ENCODE data around the gene ARRDC1.

Gene ARRDC1

DNA sequence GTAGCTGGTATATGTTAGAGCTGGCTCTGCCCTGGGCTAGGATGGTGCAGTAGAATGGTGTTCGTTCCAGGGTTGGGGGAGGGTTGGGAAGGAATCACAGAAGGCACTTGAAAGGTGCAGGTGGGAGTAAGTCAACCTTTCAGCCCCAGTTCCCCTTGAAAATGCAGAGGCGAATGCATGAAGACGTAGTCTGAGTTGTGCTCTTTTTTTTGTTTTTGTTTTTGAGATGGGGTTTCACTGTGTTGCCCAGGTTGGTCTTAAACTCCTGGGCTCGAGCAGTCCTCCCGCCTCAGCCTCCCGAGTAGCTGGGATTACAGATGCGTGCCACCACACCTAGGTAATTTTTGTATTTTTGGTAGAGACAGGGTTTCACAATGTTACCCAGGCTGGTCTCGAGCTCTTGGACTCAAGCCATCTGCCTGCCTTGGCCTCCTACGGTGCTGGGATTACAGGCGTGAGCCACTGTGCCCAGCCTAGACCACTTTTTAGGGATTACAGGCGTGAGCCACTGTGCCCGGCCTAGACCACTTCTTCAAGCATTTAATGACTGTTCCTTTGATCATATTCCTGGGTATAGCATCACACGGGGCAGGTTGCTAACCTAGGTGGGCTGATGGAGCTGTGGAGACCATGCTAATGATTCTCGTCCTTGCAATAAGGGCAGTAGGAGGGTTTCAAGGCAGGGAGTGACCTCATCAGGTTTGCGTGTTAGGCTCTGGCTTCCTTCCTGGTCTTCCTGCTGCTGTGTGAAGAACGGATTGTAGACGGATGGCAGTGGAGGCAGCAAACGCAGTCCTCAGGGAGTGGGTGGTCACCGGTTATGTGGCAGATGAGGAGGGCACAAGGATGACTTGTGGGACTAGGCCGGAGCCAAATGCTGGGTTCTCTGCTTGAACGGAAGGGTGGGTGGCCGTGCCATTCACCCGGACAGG lies 27.0 kb downstream of the ARRDC1 start:
- no peak for DNase-seq (ENCODE audit: insufficient read length, low spot score)

GRCh38 chr9:137634016-137634415 lies 28.5 kb downstream of the ARRDC1 start:
- DNase-seq (ENCODE audit: insufficient read length, low spot score) (no peak), FAIRE-seq (no peak)

More for the DNA sequence above, 27.0 kb downstream of the ARRDC1 start:
- FAIRE-seq: no peak

- DNase-seq (ENCODE audit: insufficient read length, low spot score) (no peak), FAIRE-seq (no peak)
These were observed 33.2 kb downstream of the ARRDC1 start for GRCh38 chr9:137638680-137639079.

- DNase-seq (ENCODE audit: insufficient read length, low spot score) (no peak), FAIRE-seq (peak; percentile 92)
These were observed 34.0 kb downstream of the ARRDC1 start for GRCh38 chr9:137639303-137640051.

DNA sequence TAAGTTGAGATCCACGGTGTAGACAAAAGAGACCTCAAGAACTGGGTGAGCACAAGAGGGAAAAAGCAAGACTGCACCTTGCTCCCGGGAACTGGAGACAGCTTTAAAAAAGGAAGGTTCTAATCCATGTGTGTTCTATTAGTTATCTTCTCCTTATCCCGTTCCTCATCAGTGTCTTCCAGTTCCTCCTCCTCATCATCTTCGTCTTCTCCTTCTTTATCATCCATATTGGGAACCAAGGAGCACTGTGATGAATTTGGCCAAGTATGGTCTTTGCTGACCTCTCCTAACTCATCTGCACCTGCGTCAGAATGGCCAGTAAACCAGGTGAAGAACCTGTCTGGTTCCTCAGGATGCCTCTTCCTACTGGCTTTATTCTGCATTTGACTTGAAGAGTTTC lies 35.4 kb downstream of the ARRDC1 start:
- DNase-seq (ENCODE audit: insufficient read length, low spot score) (no peak), FAIRE-seq (no peak)

- DNase-seq (ENCODE audit: insufficient read length, low spot score): no peak
- no peak for FAIRE-seq
These were observed 36.7 kb downstream of the ARRDC1 start for GRCh38 chr9:137642118-137642601.

DNA sequence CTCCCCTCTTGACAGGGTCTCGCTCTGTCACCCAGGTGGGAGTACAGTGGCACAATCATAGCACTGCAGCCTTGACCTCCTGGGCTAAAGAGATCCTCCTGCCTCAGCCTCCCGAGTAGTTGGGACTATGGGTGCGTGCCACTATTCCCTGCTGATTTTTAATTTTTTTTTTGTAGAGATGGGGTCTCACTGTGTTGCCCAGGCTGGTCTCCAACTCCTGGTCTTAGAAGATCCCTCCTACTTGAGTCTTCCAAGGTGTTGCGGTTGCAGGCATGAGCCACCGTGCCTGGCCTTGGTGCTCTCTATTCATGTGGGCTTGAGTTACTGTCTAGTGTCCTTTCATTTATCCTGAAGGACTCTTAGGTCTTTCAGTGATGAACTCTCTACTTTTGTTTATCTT lies 37.4 kb downstream of the ARRDC1 start:
- no peak for DNase-seq (ENCODE audit: insufficient read length, low spot score)
- FAIRE-seq: no peak

DNA sequence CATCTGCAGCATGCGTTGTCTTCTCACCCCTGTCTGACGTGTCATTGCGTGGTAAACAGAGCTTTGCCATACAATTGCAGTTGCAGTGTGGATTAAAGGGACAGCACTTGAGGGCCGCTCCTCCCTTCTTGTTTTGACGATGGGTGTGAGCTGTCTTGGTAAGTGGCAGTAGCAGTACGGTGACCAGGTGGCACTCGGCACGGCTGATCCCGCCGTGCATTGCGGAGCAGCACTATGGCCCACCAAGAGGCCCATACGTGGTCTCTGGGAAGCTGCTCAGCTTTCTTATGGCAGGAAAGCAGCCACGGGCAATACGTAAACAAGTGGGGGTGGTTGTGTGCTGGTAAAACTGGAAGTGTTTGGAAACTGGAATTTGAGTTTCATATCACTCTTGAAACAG lies 38.4 kb downstream of the ARRDC1 start:
- FAIRE-seq (no peak), DNase-seq (ENCODE audit: insufficient read length, low spot score) (no peak)

DNA sequence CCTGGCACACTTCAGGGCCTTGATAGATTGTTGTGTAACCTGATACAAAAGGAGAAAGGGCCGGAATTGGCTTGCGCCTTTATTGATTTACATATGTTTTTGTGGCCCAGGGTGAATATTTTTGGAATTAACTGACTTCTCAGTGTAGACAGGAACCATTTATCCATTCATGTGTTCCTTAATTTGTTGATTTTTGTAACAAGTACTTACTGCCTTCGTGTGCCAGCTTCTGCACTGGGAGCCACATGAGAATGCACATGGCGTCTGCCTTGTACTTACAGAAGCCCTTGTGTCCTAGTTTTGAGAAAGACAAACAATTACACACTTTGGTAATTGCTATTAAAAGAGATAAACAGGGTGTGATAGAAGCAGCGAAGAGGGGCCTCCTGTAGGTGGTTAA lies 39.7 kb downstream of the ARRDC1 start:
- FAIRE-seq (no peak), DNase-seq (ENCODE audit: insufficient read length, low spot score) (no peak)

DNA sequence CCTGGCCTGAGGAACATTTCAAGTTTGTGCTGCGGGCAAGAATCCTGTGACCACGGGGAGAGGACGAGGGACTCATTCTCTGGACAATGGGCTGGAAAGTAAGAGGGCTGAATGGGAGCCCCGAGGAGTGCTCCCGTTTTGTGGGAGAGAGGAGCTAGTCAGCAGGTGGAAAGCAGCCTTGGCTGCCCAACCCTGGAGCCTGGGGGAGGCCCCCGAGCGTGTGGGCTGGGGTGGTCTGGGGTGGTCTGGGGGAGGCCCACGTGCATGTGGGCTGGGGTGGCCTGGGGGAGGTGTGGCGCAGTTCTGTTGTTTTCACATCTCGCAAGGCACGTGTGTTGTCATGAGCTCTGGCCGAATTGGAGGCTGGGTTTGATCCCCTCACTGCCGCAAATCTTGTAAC lies 40.9 kb downstream of the ARRDC1 start:
- DNase-seq (ENCODE audit: insufficient read length, low spot score): no peak
- FAIRE-seq: no peak

DNA sequence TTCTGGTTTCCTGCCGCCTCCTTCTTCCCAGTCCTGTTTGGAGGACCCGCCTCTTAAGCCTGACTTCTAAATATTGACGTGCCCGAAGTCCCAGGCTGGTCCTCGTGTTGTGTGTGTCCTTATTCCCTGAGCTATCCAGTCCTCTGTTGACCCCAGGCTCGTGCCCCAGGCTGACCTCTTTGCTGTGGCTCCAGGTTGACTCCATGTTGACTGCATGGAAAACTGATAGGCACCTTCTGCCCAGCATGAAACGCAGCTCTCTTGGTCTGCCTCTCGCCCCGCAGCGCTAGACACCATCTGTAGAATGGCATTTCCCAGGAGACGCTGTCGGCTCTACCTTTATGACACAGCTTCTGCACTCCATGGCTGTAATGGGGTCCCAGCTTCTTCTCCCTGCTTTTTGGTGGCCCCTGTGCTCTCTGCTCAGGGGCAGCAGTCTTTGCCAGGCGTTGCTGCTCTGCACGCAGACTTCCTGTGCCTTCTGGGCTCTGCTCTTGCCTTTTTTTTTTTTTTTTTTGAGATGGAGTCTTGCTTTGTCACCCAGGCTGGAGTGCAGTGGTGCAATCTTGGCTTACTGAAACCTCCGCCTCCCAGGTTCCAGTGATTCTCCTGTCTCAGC lies 41.7 kb downstream of the ARRDC1 start:
- FAIRE-seq (no peak), DNase-seq (ENCODE audit: insufficient read length, low spot score) (no peak)

DNA sequence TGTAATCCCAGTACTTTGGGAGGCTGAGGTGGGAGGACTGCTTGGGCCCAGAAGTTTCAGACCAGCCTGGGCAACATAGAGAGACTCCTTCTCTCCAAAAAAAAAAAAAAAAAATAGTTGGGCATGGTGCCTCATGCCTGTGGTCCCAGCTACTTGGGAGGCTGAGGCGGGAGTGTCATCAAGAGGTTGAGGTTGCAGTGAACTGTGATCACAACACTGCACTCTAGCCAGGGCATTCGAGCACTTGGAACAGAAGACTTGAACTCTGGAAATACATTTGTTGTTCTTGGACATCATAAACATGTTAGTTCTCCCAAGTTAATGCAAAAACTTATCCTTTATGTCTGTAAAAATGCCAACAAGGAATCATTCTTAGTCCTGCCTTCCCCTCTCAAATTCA lies 42.9 kb downstream of the ARRDC1 start:
- no peak for FAIRE-seq
- no peak for DNase-seq (ENCODE audit: insufficient read length, low spot score)

GRCh38 chr9:137649553-137649952 lies 44.1 kb downstream of the ARRDC1 start:
- FAIRE-seq (no peak), DNase-seq (ENCODE audit: insufficient read length, low spot score) (no peak)

DNA sequence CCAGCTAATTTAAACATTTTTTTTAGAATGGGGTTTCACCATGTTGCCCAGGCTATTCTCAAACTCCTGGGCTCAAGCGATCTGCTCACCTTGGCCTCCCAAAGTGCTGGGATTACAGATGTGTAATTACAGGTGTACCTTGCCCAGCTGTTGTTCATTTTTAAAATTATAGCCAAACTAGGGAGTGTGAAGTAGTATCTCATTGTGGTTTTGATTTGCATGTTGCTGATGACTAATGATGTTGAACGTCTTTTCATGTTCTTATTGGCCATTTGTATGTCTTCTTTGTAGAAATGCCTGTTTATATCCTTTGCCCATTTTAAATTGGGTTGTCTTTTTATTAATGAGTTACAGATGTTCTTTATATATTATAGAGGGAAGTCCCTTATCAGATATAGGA lies 44.8 kb downstream of the ARRDC1 start:
- DNase-seq (ENCODE audit: insufficient read length, low spot score) (no peak), FAIRE-seq (peak; percentile 18)

DNA sequence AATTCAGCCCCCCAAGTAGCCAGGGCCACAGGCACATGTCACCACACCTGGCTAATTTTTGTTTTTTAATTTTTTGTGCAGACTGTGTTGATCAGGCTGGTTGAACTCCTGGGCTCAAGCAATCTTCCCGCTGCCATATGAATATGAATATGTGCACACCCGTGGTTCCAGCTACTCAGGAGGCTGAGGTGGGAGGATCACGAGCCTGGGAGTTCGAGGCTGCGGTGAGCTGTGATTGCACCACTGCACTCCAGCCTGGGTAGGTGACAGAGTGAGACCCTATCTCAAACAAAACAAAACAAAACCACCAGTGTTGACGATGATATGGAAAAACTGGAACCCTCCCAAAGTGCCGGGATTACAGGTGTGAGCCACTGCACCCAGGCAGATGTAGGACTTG lies 45.3 kb downstream of the ARRDC1 start:
- no peak for FAIRE-seq
- DNase-seq (ENCODE audit: insufficient read length, low spot score): no peak

DNA sequence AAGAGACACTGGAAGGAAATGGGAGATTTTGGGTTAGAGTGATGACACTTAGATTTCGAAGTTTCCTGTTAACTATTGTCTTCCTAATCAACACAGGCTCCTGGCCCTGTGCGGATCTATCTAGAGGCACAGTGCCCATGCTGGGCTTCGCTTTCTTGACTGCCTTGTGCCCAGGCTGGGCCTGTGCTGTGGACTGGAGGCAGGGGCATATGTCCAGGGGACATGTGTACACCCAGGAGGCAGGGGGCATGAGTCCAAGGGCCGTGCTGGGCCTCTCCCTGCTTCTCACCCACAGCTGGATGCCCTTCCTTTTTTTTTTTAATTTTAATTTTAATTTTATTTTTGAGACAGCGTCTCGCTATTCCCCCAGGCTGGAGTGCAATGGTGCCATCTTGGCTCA lies 50.9 kb downstream of the ARRDC1 start:
- DNase-seq (ENCODE audit: insufficient read length, low spot score): no peak
- FAIRE-seq: no peak

- FAIRE-seq: no peak
- DNase-seq (ENCODE audit: insufficient read length, low spot score): no peak
These were observed 52.1 kb downstream of the ARRDC1 start for GRCh38 chr9:137657606-137658005.

DNA sequence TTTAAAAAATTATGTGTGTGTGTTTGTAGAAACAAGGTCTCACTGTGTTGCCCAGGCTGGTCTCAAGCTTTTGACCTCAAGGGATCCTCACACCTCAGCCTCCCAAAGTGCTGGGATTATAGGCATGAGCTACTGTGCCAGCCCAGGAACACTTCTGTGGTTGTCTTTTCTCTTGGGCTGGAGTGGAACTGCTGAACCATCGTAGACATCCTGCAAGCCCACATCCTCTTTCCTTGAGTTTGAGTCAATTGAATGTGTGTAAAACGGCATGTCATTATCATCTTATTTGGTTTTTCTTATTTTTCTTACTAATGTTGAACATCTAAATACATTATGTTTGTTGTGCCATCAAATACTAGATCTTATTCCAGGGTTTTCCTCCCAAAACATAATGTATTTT lies 53.3 kb downstream of the ARRDC1 start:
- DNase-seq (ENCODE audit: insufficient read length, low spot score): no peak
- FAIRE-seq: no peak

DNA sequence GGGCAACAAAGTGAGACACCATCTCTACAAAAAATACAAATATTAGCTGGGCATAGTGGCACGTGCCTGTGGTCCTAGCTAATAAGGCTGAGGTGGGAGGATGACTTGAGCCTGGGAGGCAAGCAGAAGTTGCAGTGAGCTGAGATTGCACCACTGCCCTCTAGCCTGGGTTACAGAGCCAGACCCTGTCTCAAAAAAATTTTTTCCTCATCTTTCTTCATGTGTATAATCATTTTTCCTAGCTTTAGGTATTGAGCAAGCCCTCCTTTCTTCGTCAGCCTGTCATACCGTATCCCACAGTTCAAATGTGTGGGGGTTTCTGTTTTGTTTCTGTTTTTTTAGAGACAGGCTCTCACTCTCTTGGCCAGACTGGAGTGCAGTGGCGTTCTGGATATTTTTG lies 54.7 kb downstream of the ARRDC1 start:
- FAIRE-seq (no peak), DNase-seq (ENCODE audit: insufficient read length, low spot score) (no peak)

DNA sequence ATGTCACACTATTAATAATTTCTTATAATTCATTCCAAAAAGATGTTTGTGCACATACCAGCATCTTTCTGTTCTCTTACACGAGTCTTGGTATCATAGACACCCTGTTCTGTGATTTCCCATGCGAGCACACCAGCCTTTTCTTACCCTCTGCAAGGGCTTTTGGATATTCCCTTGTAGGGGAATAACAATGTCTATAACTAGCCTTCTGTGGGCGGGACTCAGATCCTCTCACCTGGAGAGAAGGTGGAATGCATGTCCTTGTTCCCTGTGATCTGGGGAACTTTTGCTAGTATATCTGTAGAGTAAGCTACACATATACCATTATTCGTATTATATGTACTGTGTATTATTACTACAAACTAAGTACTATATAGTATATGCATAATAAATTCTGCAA lies 58.1 kb downstream of the ARRDC1 start:
- DNase-seq (ENCODE audit: insufficient read length, low spot score) (no peak), FAIRE-seq (no peak)

DNA sequence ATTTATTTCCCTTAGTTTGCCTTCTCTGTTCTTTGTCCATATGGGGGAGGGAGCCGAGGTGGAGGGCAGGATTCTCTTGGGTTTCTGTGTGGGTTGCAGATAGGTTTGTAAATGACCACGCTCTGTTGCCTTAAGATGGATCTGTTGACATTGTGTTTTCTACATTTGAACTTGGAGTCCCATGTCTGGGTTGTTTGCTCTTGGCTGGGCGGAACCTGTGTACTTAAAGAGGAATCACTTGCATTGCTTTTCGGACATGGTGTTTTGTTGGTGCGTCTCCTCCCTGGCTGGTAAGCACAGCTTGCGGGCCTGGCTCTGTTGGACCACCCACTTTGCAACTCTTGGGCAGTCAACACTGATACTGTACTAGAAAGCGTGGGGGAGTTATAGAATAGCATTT lies 59.2 kb downstream of the ARRDC1 start:
- no peak for DNase-seq (ENCODE audit: insufficient read length, low spot score)
- no peak for FAIRE-seq

Measured in GM19239 (cell line).